Thymus (tissue), 11 donors: ENCODE data around the gene UBE2D2. TPM values are rescaled to one million over a fixed set of nuclear protein-coding genes. Genes with fewer than 3 reads are reported as not detected.

ENCODE experiments used
- DNase-seq, 9 donors: peaks; one replicate each; pipeline ENCODE4 v3.0.0-alpha.2; 2013; ENCODE audit warnings: low spot score in 9 of 9, low read depth in 6 of 9, missing footprints in 1 of 9
- H3K27ac ChIP-seq, 2 donors: one replicate each; pipeline ENCODE4 v1.5.1; 2013; ENCODE audit warnings: control low read depth in 1 of 2, low read depth in 1 of 2, low read length in 1 of 2, mild to moderate bottlenecking in 1 of 2, moderate library complexity in 1 of 2
- H3K27me3 ChIP-seq, 2 donors: one replicate each; pipeline ENCODE4 v1.5.1; 2013; ENCODE audit warnings: low read length in 1 of 2; ENCODE audit not compliant: control insufficient read depth in 2 of 2, insufficient read depth in 1 of 2
- H3K36me3 ChIP-seq, 2 donors: one replicate each; pipeline ENCODE4 v1.5.1; 2013; ENCODE audit warnings: low read length in 1 of 2, mild to moderate bottlenecking in 1 of 2, moderate library complexity in 1 of 2; ENCODE audit not compliant: control insufficient read depth in 2 of 2, insufficient read depth in 2 of 2
- H3K4me1 ChIP-seq, 2 donors: one replicate each; pipeline ENCODE4 v1.5.1; 2013; ENCODE audit warnings: low read length in 2 of 2; ENCODE audit not compliant: control insufficient read depth in 2 of 2, insufficient read depth in 2 of 2
- H3K4me3 ChIP-seq, 2 donors: one replicate each; pipeline ENCODE4 v1.5.1; 2013; ENCODE audit warnings: low read length in 2 of 2, control low read depth in 1 of 2, mild to moderate bottlenecking in 1 of 2
- H3K9me3 ChIP-seq, 2 donors: one replicate each; pipeline ENCODE4 v1.5.1; 2013; ENCODE audit warnings: low read length in 1 of 2, mild to moderate bottlenecking in 1 of 2; ENCODE audit not compliant: control insufficient read depth in 2 of 2, insufficient read depth in 1 of 2
- WGBS: extraction: QIAGEN DNeasy Blood & Tissue Kit; methylation state at CpG from one replicate; pipeline ENCODE4 v1.1.7; 2013; 5-methylcytosine and 5-hydroxymethylcytosine counted together
- polyA plus RNA-seq: library from polyadenylated mRNA; stranded (reverse); fragments of 200-250 nt; gene quantifications from one replicate; pipeline ENCODE4 v1.2.3, GENCODE V29; 2013
- total RNA-seq: library from RNA; stranded (reverse); fragments of 120-200 nt; gene quantifications from one replicate; pipeline ENCODE4 v1.2.4, GENCODE V29; 2013
- donor health status: healthy.

The UBE2D2 gene
- total and polyA plus RNA-seq, 2 donors: 147 to 150 TPM

- H3K4me3 ChIP-seq: no peak overlapping the region
- peaks cover 5 to 35% of the 10 kb centered on the region in 2 donors for H3K36me3 ChIP-seq
- DNase-seq: no peak
- peak overlapping the region; percentile 2 to 22 for H3K27ac ChIP-seq
- H3K9me3 ChIP-seq: peaks cover 0 to 4% of the 10 kb centered on the region in 2 donors
- 82% methylated on average over 15 of the region's 15 CpGs for WGBS
- peaks cover 41 to 98% of the 10 kb centered on the region in 2 donors for H3K4me1 ChIP-seq
- no peaks in the 10 kb centered on the region for H3K27me3 ChIP-seq
Observed at GRCh38 chr5:139664727-139665351, 103.7 kb downstream of the UBE2D2 start.

- WGBS: 96% methylated on average over 11 of the region's 11 CpGs
- Histone ChIP-seq H3K9me3 (peaks cover 0 to 4% of the 10 kb centered on the region in 2 donors), H3K4me3 (no peak overlapping the region), H3K27ac (peak overlapping the region; percentile 3 to 97), H3K36me3 (peaks cover 5 to 35% of the 10 kb centered on the region in 2 donors), H3K4me1 (peaks cover 34 to 98% of the 10 kb centered on the region in 2 donors), H3K27me3 (no peaks in the 10 kb centered on the region)
- no peak for DNase-seq
Observed at GRCh38 chr5:139665626-139666025, 104.5 kb downstream of the UBE2D2 start.

GRCh38 chr5:139666551-139666950 lies 105.4 kb downstream of the UBE2D2 start:
- H3K27ac ChIP-seq: peak overlapping the region; percentile 54 to 97
- WGBS: 86% methylated on average over 7 of the region's 7 CpGs
- no peaks in the 10 kb centered on the region for H3K27me3 ChIP-seq
- peaks cover 41 to 98% of the 10 kb centered on the region in 2 donors for H3K4me1 ChIP-seq
- no peak for DNase-seq
- peaks cover 0 to 4% of the 10 kb centered on the region in 2 donors for H3K9me3 ChIP-seq
- peaks cover 5 to 29% of the 10 kb centered on the region in 2 donors for H3K36me3 ChIP-seq
- no peak overlapping the region for H3K4me3 ChIP-seq

- H3K4me3 ChIP-seq: peak overlapping the region; percentile 65 to 67
- peaks cover 0 to 4% of the 10 kb centered on the region in 2 donors for H3K9me3 ChIP-seq
- peaks cover 0 to 27% of the 10 kb centered on the region in 2 donors for H3K36me3 ChIP-seq
- peak overlapping the region; percentile 86 to 97 for H3K27ac ChIP-seq
- no peaks in the 10 kb centered on the region for H3K27me3 ChIP-seq
- peaks cover 42 to 98% of the 10 kb centered on the region in 2 donors for H3K4me1 ChIP-seq
- peak in 1 of 9 donors; percentile 76 for DNase-seq
- 77% methylated on average over 2 of the region's 2 CpGs for whole genome bisulfite sequencing
Observed at GRCh38 chr5:139667001-139667729, 106.0 kb downstream of the UBE2D2 start.

- no peak for DNase-seq
- peaks cover 43 to 98% of the 10 kb centered on the region in 2 donors for H3K4me1 ChIP-seq
- H3K9me3 ChIP-seq: peaks cover 0 to 4% of the 10 kb centered on the region in 2 donors
- H3K4me3 ChIP-seq: peak overlapping the region; percentile 65 to 67
- peaks cover 0 to 25% of the 10 kb centered on the region in 2 donors for H3K36me3 ChIP-seq
- 35% methylated on average over 5 of the region's 5 CpGs for WGBS
- H3K27me3 ChIP-seq: no peaks in the 10 kb centered on the region
- peak overlapping the region; percentile 96 to 97 for H3K27ac ChIP-seq
Observed at GRCh38 chr5:139667730-139668063, 106.6 kb downstream of the UBE2D2 start.

- DNase-seq: no peak
- Histone ChIP-seq H3K4me1 (peaks cover 47 to 98% of the 10 kb centered on the region in 2 donors), H3K4me3 (peak overlapping the region; percentile 65 to 67), H3K9me3 (peaks cover 0 to 4% of the 10 kb centered on the region in 2 donors), H3K27ac (peak overlapping the region; percentile 96 to 97), H3K27me3 (no peaks in the 10 kb centered on the region), H3K36me3 (peaks cover 0 to 27% of the 10 kb centered on the region in 2 donors)
- WGBS: 8% methylated on average over 55 of the region's 55 CpGs
Observed at GRCh38 chr5:139668064-139668880, 107.1 kb downstream of the UBE2D2 start.

- peaks cover 0 to 7% of the 10 kb centered on the region in 2 donors for H3K9me3 ChIP-seq
- H3K27me3 ChIP-seq: no peaks in the 10 kb centered on the region
- peak overlapping the region; percentile 65 to 67 for H3K4me3 ChIP-seq
- peaks cover 0 to 24% of the 10 kb centered on the region in 2 donors for H3K36me3 ChIP-seq
- DNase-seq: peak in 1 of 9 donors; percentile 64
- H3K4me1 ChIP-seq: peaks cover 51 to 98% of the 10 kb centered on the region in 2 donors
- WGBS: 43% methylated on average over 18 of the region's 18 CpGs
- peak overlapping the region; percentile 96 to 97 for H3K27ac ChIP-seq
Observed at GRCh38 chr5:139668924-139669661, 108.0 kb downstream of the UBE2D2 start.

- Histone ChIP-seq H3K36me3 (peaks cover 0 to 20% of the 10 kb centered on the region in 2 donors), H3K27me3 (no peaks in the 10 kb centered on the region), H3K9me3 (peaks cover 0 to 7% of the 10 kb centered on the region in 2 donors), H3K27ac (peak overlapping the region; percentile 96 to 97), H3K4me3 (peak overlapping the region; percentile 65 to 67), H3K4me1 (peaks cover 55 to 98% of the 10 kb centered on the region in 2 donors)
- under 1% methylated on average over 23 of the region's 23 CpGs for WGBS
- DNase-seq: peak in 2 of 9 donors; percentile 62 to 77
Observed at GRCh38 chr5:139669662-139670368, 108.7 kb downstream of the UBE2D2 start.
